Activated CD4-positive, CD25-positive, alpha-beta regulatory T cell (primary cell): ENCODE measurements around the gene RFX8.
"Not testable (repeated sequence)": the region's sequence is repeated elsewhere in the genome, so short reads cannot be mapped to it uniquely, and the experiment has no call there.

Source experiments
- DNase-seq, 4 experiments: peaks; one replicate each; lab custom pipeline; 2025; lab: John Stamatoyannopoulos, UW

The RFX8 gene

GRCh38 chr2:101375653-101376052 is 99.3 kb downstream of the RFX8 start:
- DNase-seq, result no peak

- no peak for DNase-seq
Measured at GRCh38 chr2:101374821-101375561, 99.9 kb downstream of the RFX8 start.

GRCh38 chr2:101372792-101373191 is 102.1 kb downstream of the RFX8 start:
- DNase-seq, result no peak

GRCh38 chr2:101371636-101372035 is 103.3 kb downstream of the RFX8 start:
- DNase-seq, result no peak

- DNase-seq, result no peak
Measured at GRCh38 chr2:101369100-101369499, 105.8 kb downstream of the RFX8 start.

GRCh38 chr2:101368376-101368775 is 106.5 kb downstream of the RFX8 start:
- no peak for DNase-seq

GRCh38 chr2:101367508-101367907 is 107.4 kb downstream of the RFX8 start:
- no peak for DNase-seq

GRCh38 chr2:101364878-101365277 is 110.0 kb downstream of the RFX8 start:
- DNase-seq, result no peak

GRCh38 chr2:101362777-101363176 is 112.1 kb downstream of the RFX8 start:
- no peak for DNase-seq

GRCh38 chr2:101362316-101362715 is 112.6 kb downstream of the RFX8 start:
- no peak for DNase-seq

GRCh38 chr2:101361522-101361921 is 113.4 kb downstream of the RFX8 start:
- DNase-seq, result no peak

- DNase-seq, result no peak
Measured at GRCh38 chr2:101361121-101361520, 113.8 kb downstream of the RFX8 start.

GRCh38 chr2:101360232-101360631 is 114.7 kb downstream of the RFX8 start:
- no peak for DNase-seq

GRCh38 chr2:101359410-101359954 is 115.4 kb downstream of the RFX8 start:
- no peak for DNase-seq

- no peak for DNase-seq
Measured at GRCh38 chr2:101357376-101357775, 117.5 kb downstream of the RFX8 start.

GRCh38 chr2:101356521-101356920 is 118.4 kb downstream of the RFX8 start:
- no peak for DNase-seq

GRCh38 chr2:101356055-101356454 is 118.9 kb downstream of the RFX8 start:
- no peak for DNase-seq

GRCh38 chr2:101355401-101356054 is 119.4 kb downstream of the RFX8 start:
- DNase-seq, result no peak

GRCh38 chr2:101354420-101355311 is 120.2 kb downstream of the RFX8 start:
- DNase-seq, result no peak

GRCh38 chr2:101352631-101353030 is 122.3 kb downstream of the RFX8 start:
- DNase-seq, result not testable (repeated sequence)

- no peak for DNase-seq
Measured at GRCh38 chr2:101351207-101351606, 123.7 kb downstream of the RFX8 start.

- no peak for DNase-seq
Measured at GRCh38 chr2:101349893-101350662, 124.8 kb downstream of the RFX8 start.
